ENCODE data around the gene PIN1.

Gene PIN1

GRCh38 chr19:9828551-9829063, 6.5 kb upstream of the PIN1 start:
- Histone ChIP-seq H3K23ac (ENCODE audit: low read length) (no peak overlapping the region), H3K4me1 (ENCODE audit: control insufficient read depth in 1 of 2, insufficient read depth in 2 of 2, low read length in 2 of 2) (peaks cover 8 to 9% of the 10 kb centered on the region in 2 experiments), H3K14ac (ENCODE audit: low read length) (no peak overlapping the region), H3K4ac (ENCODE audit: low read depth, low read length) (peak overlapping the region; percentile 63), H3K18ac (ENCODE audit: low read length) (peak overlapping the region; percentile 22), H4K91ac (ENCODE audit: low read depth, low read length) (peak overlapping the region; percentile 79), H3K4me3 (ENCODE audit: low read depth, low read length) (peak overlapping the region; percentile 86), H2AK5ac (ENCODE audit: low read length) (peak overlapping the region; percentile 34), H2BK12ac (ENCODE audit: low read length) (no peak overlapping the region), H3K79me2 (ENCODE audit: control insufficient read depth, insufficient read depth, low read length, poor library complexity) (peaks cover 8% of the 10 kb centered on the region), H2BK5ac (ENCODE audit: low read depth, low read length, poor library complexity) (no peak overlapping the region), H2AFZ (ENCODE audit: insufficient read depth, low read length, poor library complexity) (no peak overlapping the region), H3K27ac (ENCODE audit: low read depth, low read length) (no peak overlapping the region), H3K79me1 (ENCODE audit: low read length) (peaks cover 4% of the 10 kb centered on the region), H4K12ac (ENCODE audit: low read depth, low read length) (no peak overlapping the region), H3K9me3 (ENCODE audit: insufficient read depth, low read depth, low read length) (no peaks in the 10 kb centered on the region), H3K27me3 (ENCODE audit: insufficient read depth, low read length) (no peaks in the 10 kb centered on the region), H3K9ac (ENCODE audit: low read length) (peak overlapping the region; percentile 49), H4K8ac (ENCODE audit: low read depth, low read length) (peak overlapping the region; percentile 96), H2BK120ac (ENCODE audit: insufficient read depth, low read length, poor library complexity) (no peak overlapping the region), H3K36me3 (ENCODE audit: control insufficient read depth in 1 of 2, insufficient read depth in 2 of 2, low read length in 2 of 2) (peaks cover 9 to 11% of the 10 kb centered on the region in 2 experiments), H3K4me2 (ENCODE audit: low read length) (peak overlapping the region; percentile 84)
- WGBS (ENCODE audit: extremely low coverage, insufficient coverage, insufficient read length) = no CpG with 5 or more reads among the region's 13 CpGs
- DNase-seq = no peak

GRCh38 chr19:9834307-9834725, 802 bp upstream of the PIN1 start:
- Histone ChIP-seq H3K23ac (ENCODE audit: low read length) (no peak overlapping the region), H2AK5ac (ENCODE audit: low read length) (no peak overlapping the region), H3K36me3 (ENCODE audit: control insufficient read depth in 1 of 2, insufficient read depth in 2 of 2, low read length in 2 of 2) (peaks cover 12 to 24% of the 10 kb centered on the region in 2 experiments), H3K4me1 (ENCODE audit: control insufficient read depth in 1 of 2, insufficient read depth in 2 of 2, low read length in 2 of 2) (peaks cover 0 to 4% of the 10 kb centered on the region in 2 experiments), H3K4me3 (ENCODE audit: low read depth, low read length) (no peak overlapping the region), H3K9ac (ENCODE audit: low read length) (no peak overlapping the region), H3K27me3 (ENCODE audit: insufficient read depth, low read length) (no peaks in the 10 kb centered on the region), H3K14ac (ENCODE audit: low read length) (no peak overlapping the region), H3K4ac (ENCODE audit: low read depth, low read length) (no peak overlapping the region), H2BK12ac (ENCODE audit: low read length) (no peak overlapping the region), H3K9me3 (ENCODE audit: insufficient read depth, low read depth, low read length) (no peaks in the 10 kb centered on the region), H3K79me1 (ENCODE audit: low read length) (no peaks in the 10 kb centered on the region), H4K91ac (ENCODE audit: low read depth, low read length) (no peak overlapping the region), H3K18ac (ENCODE audit: low read length) (no peak overlapping the region), H3K4me2 (ENCODE audit: low read length) (peak overlapping the region; percentile 72), H2BK120ac (ENCODE audit: insufficient read depth, low read length, poor library complexity) (no peak overlapping the region), H4K8ac (ENCODE audit: low read depth, low read length) (peak overlapping the region; percentile 41), H2BK5ac (ENCODE audit: low read depth, low read length, poor library complexity) (no peak overlapping the region), H2AFZ (ENCODE audit: insufficient read depth, low read length, poor library complexity) (no peak overlapping the region), H4K12ac (ENCODE audit: low read depth, low read length) (no peak overlapping the region), H3K79me2 (ENCODE audit: control insufficient read depth, insufficient read depth, low read length, poor library complexity) (peaks cover 5% of the 10 kb centered on the region), H3K27ac (ENCODE audit: low read depth, low read length) (no peak overlapping the region)
- no peak for DNase-seq
- no CpG with 5 or more reads among the region's 6 CpGs for WGBS (ENCODE audit: extremely low coverage, insufficient coverage, insufficient read length)

DNA sequence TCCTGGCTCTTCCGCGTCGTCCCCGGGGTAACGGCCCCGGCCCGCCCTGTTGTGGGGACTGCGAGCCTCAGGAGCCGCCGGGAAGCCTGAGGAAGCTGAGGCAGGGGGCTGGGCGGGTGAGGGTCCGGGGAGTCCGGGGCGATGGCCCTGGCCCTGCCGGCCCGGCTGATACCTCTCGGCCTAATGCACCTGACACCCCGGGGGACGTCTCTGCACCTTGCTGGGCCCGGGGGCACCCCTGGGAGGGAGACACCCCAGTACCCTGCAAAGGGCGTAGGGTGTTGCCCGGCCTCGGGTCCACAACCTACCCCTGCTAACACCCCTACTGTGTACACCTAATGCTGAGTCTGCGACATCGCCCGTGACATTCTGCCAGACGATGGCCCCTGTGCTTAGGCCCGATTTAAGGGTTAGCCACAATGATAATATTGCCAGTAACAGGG, 410 bp downstream of the PIN1 start:
- Histone ChIP-seq H3K27ac (ENCODE audit: low read depth, low read length) (no peak overlapping the region), H3K79me2 (ENCODE audit: control insufficient read depth, insufficient read depth, low read length, poor library complexity) (peaks cover 5% of the 10 kb centered on the region), H2BK120ac (ENCODE audit: insufficient read depth, low read length, poor library complexity) (peak overlapping the region; percentile 8), H3K18ac (ENCODE audit: low read length) (peak overlapping the region; percentile 27), H4K12ac (ENCODE audit: low read depth, low read length) (peak overlapping the region; percentile 55), H3K4ac (ENCODE audit: low read depth, low read length) (peak overlapping the region; percentile 44), H2AK5ac (ENCODE audit: low read length) (peak overlapping the region; percentile 9), H3K9ac (ENCODE audit: low read length) (peak overlapping the region; percentile 83), H3K4me2 (ENCODE audit: low read length) (peak overlapping the region; percentile 95), H3K27me3 (ENCODE audit: insufficient read depth, low read length) (no peaks in the 10 kb centered on the region), H3K9me3 (ENCODE audit: insufficient read depth, low read depth, low read length) (no peaks in the 10 kb centered on the region), H3K23ac (ENCODE audit: low read length) (no peak overlapping the region), H4K91ac (ENCODE audit: low read depth, low read length) (peak overlapping the region; percentile 49), H2BK5ac (ENCODE audit: low read depth, low read length, poor library complexity) (no peak overlapping the region), H3K36me3 (ENCODE audit: control insufficient read depth in 1 of 2, insufficient read depth in 2 of 2, low read length in 2 of 2) (peaks cover 14 to 25% of the 10 kb centered on the region in 2 experiments), H4K8ac (ENCODE audit: low read depth, low read length) (peak overlapping the region; percentile 71), H2AFZ (ENCODE audit: insufficient read depth, low read length, poor library complexity) (peak overlapping the region; percentile 37), H2BK12ac (ENCODE audit: low read length) (no peak overlapping the region), H3K4me1 (ENCODE audit: control insufficient read depth in 1 of 2, insufficient read depth in 2 of 2, low read length in 2 of 2) (peaks cover 0 to 4% of the 10 kb centered on the region in 2 experiments), H3K14ac (ENCODE audit: low read length) (peak overlapping the region; percentile 53), H3K4me3 (ENCODE audit: low read depth, low read length) (peak overlapping the region; percentile 92), H3K79me1 (ENCODE audit: low read length) (no peaks in the 10 kb centered on the region)
- no peak for DNase-seq
- no CpG with 5 or more reads among the region's 28 CpGs for WGBS (ENCODE audit: extremely low coverage, insufficient coverage, insufficient read length)

- H2BK12ac ChIP-seq (ENCODE audit: low read length) = no peak overlapping the region
- peaks cover 17 to 29% of the 10 kb centered on the region in 2 experiments for H3K36me3 ChIP-seq (ENCODE audit: control insufficient read depth in 1 of 2, insufficient read depth in 2 of 2, low read length in 2 of 2)
- no peak overlapping the region for H2BK120ac ChIP-seq (ENCODE audit: insufficient read depth, low read length, poor library complexity)
- no peak overlapping the region for H4K8ac ChIP-seq (ENCODE audit: low read depth, low read length)
- H3K18ac ChIP-seq (ENCODE audit: low read length) = no peak overlapping the region
- no peak overlapping the region for H3K4me3 ChIP-seq (ENCODE audit: low read depth, low read length)
- peak overlapping the region; percentile 83 for H3K9ac ChIP-seq (ENCODE audit: low read length)
- peaks cover 5% of the 10 kb centered on the region for H3K79me2 ChIP-seq (ENCODE audit: control insufficient read depth, insufficient read depth, low read length, poor library complexity)
- H3K23ac ChIP-seq (ENCODE audit: low read length) = no peak overlapping the region
- H3K4ac ChIP-seq (ENCODE audit: low read depth, low read length) = peak overlapping the region; percentile 16
- no peaks in the 10 kb centered on the region for H3K79me1 ChIP-seq (ENCODE audit: low read length)
- no peak overlapping the region for H4K91ac ChIP-seq (ENCODE audit: low read depth, low read length)
- H4K12ac ChIP-seq (ENCODE audit: low read depth, low read length) = no peak overlapping the region
- no peak overlapping the region for H2BK5ac ChIP-seq (ENCODE audit: low read depth, low read length, poor library complexity)
- H3K14ac ChIP-seq (ENCODE audit: low read length) = no peak overlapping the region
- peaks cover 0 to 4% of the 10 kb centered on the region in 2 experiments for H3K4me1 ChIP-seq (ENCODE audit: control insufficient read depth in 1 of 2, insufficient read depth in 2 of 2, low read length in 2 of 2)
- H2AFZ ChIP-seq (ENCODE audit: insufficient read depth, low read length, poor library complexity) = no peak overlapping the region
- H3K27ac ChIP-seq (ENCODE audit: low read depth, low read length) = no peak overlapping the region
- WGBS (ENCODE audit: extremely low coverage, insufficient coverage, insufficient read length) = no CpG with 5 or more reads among the region's 5 CpGs
- peak overlapping the region; percentile 95 for H3K4me2 ChIP-seq (ENCODE audit: low read length)
- H3K9me3 ChIP-seq (ENCODE audit: insufficient read depth, low read depth, low read length) = no peaks in the 10 kb centered on the region
- no peak for DNase-seq
- no peak overlapping the region for H2AK5ac ChIP-seq (ENCODE audit: low read length)
- H3K27me3 ChIP-seq (ENCODE audit: insufficient read depth, low read length) = no peaks in the 10 kb centered on the region
Measured at GRCh38 chr19:9836021-9836420, 903 bp downstream of the PIN1 start.
